GM19463 (cell line): ENCODE measurements around the gene STX11.
"Not testable (repeated sequence)": the region's sequence is repeated elsewhere in the genome, so short reads cannot be mapped to it uniquely, and the experiment has no call there.

ENCODE experiments used
- ATAC-seq: cut with Tn5 transposase; IDR thresholded peaks from one replicate; pipeline ENCODE4 v1.9.1; 2021; ENCODE audit warnings: mild to moderate bottlenecking, moderate library complexity; ENCODE audit not compliant: unreplicated experiment

STX11 gene

GRCh38 chr6:144170044-144170443, 19.7 kb downstream of the STX11 start:
- ATAC-seq = no peak

- ATAC-seq = no peak
Measured at GRCh38 chr6:144171406-144171805, 21.1 kb downstream of the STX11 start.

GRCh38 chr6:144174006-144174405, 23.7 kb downstream of the STX11 start:
- no peak for ATAC-seq

- no peak for ATAC-seq
Measured at GRCh38 chr6:144176043-144176442, 25.7 kb downstream of the STX11 start.

GRCh38 chr6:144177726-144178125, 27.4 kb downstream of the STX11 start:
- no peak for ATAC-seq

- ATAC-seq = no peak
Measured at GRCh38 chr6:144178323-144178722, 28.0 kb downstream of the STX11 start.

GRCh38 chr6:144179237-144179636, 28.9 kb downstream of the STX11 start:
- ATAC-seq = no peak

GRCh38 chr6:144179828-144180227, 29.5 kb downstream of the STX11 start:
- ATAC-seq = no peak

GRCh38 chr6:144180354-144180753, 30.0 kb downstream of the STX11 start:
- ATAC-seq = not testable (repeated sequence)

GRCh38 chr6:144181639-144182038, 31.3 kb downstream of the STX11 start:
- ATAC-seq = no peak

GRCh38 chr6:144184186-144184585, 33.9 kb downstream of the STX11 start:
- ATAC-seq = not testable (repeated sequence)

- ATAC-seq = no peak
Measured at GRCh38 chr6:144185133-144185836, 35.0 kb downstream of the STX11 start.

- ATAC-seq = no peak
Measured at GRCh38 chr6:144186817-144187625, 36.7 kb downstream of the STX11 start.

- ATAC-seq = no peak
Measured at GRCh38 chr6:144189351-144189750, 39.0 kb downstream of the STX11 start.

- ATAC-seq = no peak
Measured at GRCh38 chr6:144190080-144190479, 39.8 kb downstream of the STX11 start.

GRCh38 chr6:144190593-144190992, 40.3 kb downstream of the STX11 start:
- ATAC-seq = no peak

- ATAC-seq = no peak
Measured at GRCh38 chr6:144193181-144193580, 42.9 kb downstream of the STX11 start.

GRCh38 chr6:144194293-144194810, 44.0 kb downstream of the STX11 start:
- no peak for ATAC-seq

GRCh38 chr6:144195671-144196270, 45.5 kb downstream of the STX11 start:
- no peak for ATAC-seq

GRCh38 chr6:144197919-144198318, 47.6 kb downstream of the STX11 start:
- no peak for ATAC-seq

GRCh38 chr6:144202879-144203468, 52.7 kb downstream of the STX11 start:
- ATAC-seq = no peak
